ENCODE data around the gene DCC.

The DCC gene

DNA sequence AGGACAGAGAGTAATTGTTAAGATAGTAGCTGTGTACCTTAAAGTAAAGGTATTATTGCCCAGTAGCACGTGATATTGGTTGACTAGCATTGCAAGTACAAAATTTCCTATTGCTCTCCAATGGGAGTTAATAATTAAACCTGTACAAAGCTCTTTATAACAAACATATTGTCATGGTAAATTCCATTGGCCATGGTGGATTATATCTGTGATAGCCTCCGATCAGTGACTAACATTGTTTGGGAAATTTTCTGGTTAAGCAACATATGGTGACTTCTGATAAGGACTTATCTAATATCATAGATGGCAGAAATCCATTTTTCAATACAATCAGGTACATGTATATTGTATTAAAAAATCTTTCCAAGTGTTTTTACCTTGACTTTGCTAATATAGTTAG lies 360.8 kb downstream of the DCC start:
- Histone ChIP-seq H3K79me2 (no peaks in the 10 kb centered on the region), H3K27me3 (ENCODE audit: control insufficient read depth, insufficient read depth, low read length) (no peaks in the 10 kb centered on the region), H3K9ac (no peak overlapping the region), H3K36me3 (ENCODE audit: control insufficient read depth, insufficient read depth, low read length) (no peaks in the 10 kb centered on the region), H3K27ac (no peak overlapping the region), H2AFZ (no peak overlapping the region), H3K4me1 (no peaks in the 10 kb centered on the region), H3K4me3 (ENCODE audit: low read depth, low read length) (no peak overlapping the region), H3K9me3 (ENCODE audit: control insufficient read depth, low read length) (no peaks in the 10 kb centered on the region), H3K4me2 (ENCODE audit: low read length) (no peak overlapping the region)
- TF ChIP-seq CTCF (IDR thresholded peaks at IDR 0.05): no peak

- TF ChIP-seq CTCF (IDR thresholded peaks at IDR 0.05): no peak
- H3K4me1 ChIP-seq: no peaks in the 10 kb centered on the region
- no peaks in the 10 kb centered on the region for H3K27me3 ChIP-seq (ENCODE audit: control insufficient read depth, insufficient read depth, low read length)
- H3K9ac ChIP-seq: no peak overlapping the region
- H3K4me2 ChIP-seq (ENCODE audit: low read length): no peak overlapping the region
- no peak overlapping the region for H2AFZ ChIP-seq
- no peaks in the 10 kb centered on the region for H3K36me3 ChIP-seq (ENCODE audit: control insufficient read depth, insufficient read depth, low read length)
- H3K4me3 ChIP-seq (ENCODE audit: low read depth, low read length): no peak overlapping the region
- no peak overlapping the region for H3K27ac ChIP-seq
- no peaks in the 10 kb centered on the region for H3K9me3 ChIP-seq (ENCODE audit: control insufficient read depth, low read length)
- no peaks in the 10 kb centered on the region for H3K79me2 ChIP-seq
Measured at GRCh38 chr18:52701219-52701935, 361.4 kb downstream of the DCC start.

DNA sequence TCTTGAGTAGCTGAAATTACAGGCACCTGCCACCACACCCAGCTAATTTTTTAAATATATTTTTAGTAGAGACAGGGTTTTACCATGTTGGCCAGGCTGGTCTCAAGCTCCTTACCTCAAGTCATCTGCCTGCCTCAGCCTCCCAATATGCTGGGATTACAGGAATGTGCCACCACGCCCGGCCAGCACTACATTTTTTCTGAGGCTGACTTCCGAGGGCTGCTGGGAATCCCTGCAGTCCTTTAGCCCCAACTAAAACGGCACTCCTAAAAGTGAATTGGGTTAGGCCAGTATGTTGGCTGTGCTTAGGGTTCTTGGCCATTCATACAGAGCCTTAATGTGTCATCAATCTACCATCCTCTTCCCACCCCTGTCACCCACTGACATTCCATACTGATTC lies 375.4 kb downstream of the DCC start:
- Histone ChIP-seq H3K4me2 (ENCODE audit: low read length) (no peak overlapping the region), H3K9me3 (ENCODE audit: control insufficient read depth, low read length) (no peaks in the 10 kb centered on the region), H3K4me1 (no peaks in the 10 kb centered on the region), H3K79me2 (no peaks in the 10 kb centered on the region), H3K4me3 (ENCODE audit: low read depth, low read length) (no peak overlapping the region), H3K9ac (no peak overlapping the region), H3K36me3 (ENCODE audit: control insufficient read depth, insufficient read depth, low read length) (no peaks in the 10 kb centered on the region), H2AFZ (no peak overlapping the region), H3K27ac (no peak overlapping the region), H3K27me3 (ENCODE audit: control insufficient read depth, insufficient read depth, low read length) (no peaks in the 10 kb centered on the region)
- no peak for TF ChIP-seq CTCF (IDR thresholded peaks at IDR 0.05)

GRCh38 chr18:52715991-52716390 lies 376.0 kb downstream of the DCC start:
- Histone ChIP-seq H3K79me2 (no peaks in the 10 kb centered on the region), H3K9me3 (ENCODE audit: control insufficient read depth, low read length) (no peaks in the 10 kb centered on the region)

More at GRCh38 chr18:52715991-52716390, 376.0 kb downstream of the DCC start:
- no peaks in the 10 kb centered on the region for H3K27me3 ChIP-seq (ENCODE audit: control insufficient read depth, insufficient read depth, low read length)
- no peak overlapping the region for H3K27ac ChIP-seq
- no peak for TF ChIP-seq CTCF (IDR thresholded peaks at IDR 0.05)
- no peak overlapping the region for H3K4me3 ChIP-seq (ENCODE audit: low read depth, low read length)
- peak overlapping the region; percentile 11 for H2AFZ ChIP-seq
- H3K36me3 ChIP-seq (ENCODE audit: control insufficient read depth, insufficient read depth, low read length): no peaks in the 10 kb centered on the region
- no peak overlapping the region for H3K9ac ChIP-seq
- H3K4me2 ChIP-seq (ENCODE audit: low read length): no peak overlapping the region
- no peaks in the 10 kb centered on the region for H3K4me1 ChIP-seq
